Left ventricle myocardium inferior (tissue), 1 donor: ENCODE results near the gene MTUS2. TPM values are rescaled to one million over a fixed set of nuclear protein-coding genes. Genes with fewer than 3 reads are reported as not detected.

Experiments
- DNase-seq: peaks from one replicate; pipeline ENCODE4 v3.0.0-alpha.2; 2020
- H3K27ac ChIP-seq: fragments of 200-600 bp; replicated peaks from 2 replicates; pipeline ENCODE4 v1.8.0; 2021
- H3K27me3 ChIP-seq: fragments of 200-600 bp; 2 replicates; pipeline ENCODE4 v1.8.0; 2021; ENCODE audit warnings: low read depth
- H3K36me3 ChIP-seq: fragments of 200-600 bp; 2 replicates; pipeline ENCODE4 v1.8.0; 2021
- H3K4me1 ChIP-seq: fragments of 200-600 bp; 2 replicates; pipeline ENCODE4 v1.8.0; 2021
- H3K4me3 ChIP-seq: fragments of 200-600 bp; 2 replicates; pipeline ENCODE4 v1.8.0; 2021; ENCODE audit warnings: mild to moderate bottlenecking, moderate library complexity
- H3K9me3 ChIP-seq: fragments of 200-600 bp; replicated peaks from 2 replicates; pipeline ENCODE4 v1.8.0; 2021
- CTCF ChIP-seq: fragments of 200-600 bp; IDR thresholded peaks from 2 replicates; pipeline ENCODE4 v1.8.0; 2021; ENCODE audit warnings: antibody characterized with exemption, mild to moderate bottlenecking, borderline replicate concordance
- intact Hi-C: fragments of 100-400 bp; cut with micrococcal nuclease; formaldehyde crosslinking; loops from one replicate; pipeline ENCODE4 v1.11.0; 2022
- total RNA-seq: library from RNA; stranded (reverse); fragmentation: NEBNext Ultra II Directional; extraction: Animal tissue kit (Norgen Biotek cat#: 25700); gene quantifications from one replicate; pipeline ENCODE4 v1.2.1, GENCODE V29; 2021
- donor health status: DM: no; HTN: yes; CAD: no; lungs with severe emphysema.

MTUS2 gene
- total RNA-seq, 1 donor from 2014 or later, result 101 TPM

GRCh38 chr13:29483211-29483610 lies 663.1 kb downstream of the MTUS2 start:
- DNase-seq, result peak; percentile 72
- Histone ChIP-seq H3K4me3 (no peak overlapping the region), H3K27me3 (no peaks in the 10 kb centered on the region), H3K4me1 (peaks cover 35% of the 10 kb centered on the region), H3K9me3 (no peaks in the 10 kb centered on the region), H3K27ac (peak overlapping the region; percentile 16), H3K36me3 (peaks cover 15% of the 10 kb centered on the region)
- intact Hi-C loops, result no loop called here
- TF ChIP-seq CTCF, result no peak

DNA sequence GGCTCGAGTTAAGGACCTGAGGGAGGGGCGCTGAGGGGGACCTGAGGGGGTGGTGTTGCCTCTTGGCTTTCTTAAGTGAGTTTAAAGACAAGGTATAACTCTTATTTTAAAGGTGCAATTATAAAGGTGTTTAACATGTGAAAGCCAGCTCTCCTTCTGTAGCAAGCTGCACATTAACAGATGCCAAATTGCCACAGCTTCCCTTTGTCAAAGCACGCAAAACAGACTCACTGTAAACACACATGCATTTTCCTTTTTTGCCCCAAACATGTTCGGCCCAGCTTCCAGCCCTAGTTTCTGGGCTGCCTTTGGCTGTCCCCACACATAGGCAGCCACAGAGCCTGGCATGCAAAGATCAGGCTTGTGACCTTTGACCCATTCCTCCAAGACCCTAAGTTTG lies 663.5 kb downstream of the MTUS2 start:
- peaks cover 19% of the 10 kb centered on the region for H3K36me3 ChIP-seq
- H3K9me3 ChIP-seq, result no peaks in the 10 kb centered on the region
- H3K4me3 ChIP-seq, result no peak overlapping the region
- peaks cover 35% of the 10 kb centered on the region for H3K4me1 ChIP-seq
- intact Hi-C loops, result no loop called here
- H3K27me3 ChIP-seq, result no peaks in the 10 kb centered on the region
- H3K27ac ChIP-seq, result no peak overlapping the region
- DNase-seq, result no peak
- no peak for TF ChIP-seq CTCF

DNA sequence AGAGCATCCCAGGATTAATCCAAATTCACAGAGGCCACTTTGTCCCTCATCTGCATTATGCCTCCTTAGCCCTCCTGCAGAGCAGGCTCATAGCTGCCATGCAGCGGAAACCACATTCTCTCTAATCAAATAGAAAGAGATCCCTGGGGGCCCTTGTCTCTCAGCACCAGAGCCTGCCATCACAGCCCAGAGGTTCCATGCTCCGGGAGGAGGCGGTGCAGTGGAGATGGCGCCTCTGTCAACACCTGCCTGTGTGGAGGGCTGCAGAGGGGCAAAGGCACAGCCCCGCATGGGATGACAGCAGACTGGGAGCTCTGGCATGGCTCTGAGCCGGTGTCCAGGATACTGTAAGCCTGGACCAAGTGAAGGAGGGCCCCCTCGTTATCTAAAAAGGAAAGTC lies 664.1 kb downstream of the MTUS2 start:
- H3K27ac ChIP-seq, result no peak overlapping the region
- no peaks in the 10 kb centered on the region for H3K9me3 ChIP-seq
- DNase-seq, result no peak
- no peak overlapping the region for H3K4me3 ChIP-seq
- intact Hi-C loops, result no loop called here
- no peaks in the 10 kb centered on the region for H3K27me3 ChIP-seq
- TF ChIP-seq CTCF, result no peak
- H3K4me1 ChIP-seq, result peaks cover 34% of the 10 kb centered on the region
- peaks cover 19% of the 10 kb centered on the region for H3K36me3 ChIP-seq

DNA sequence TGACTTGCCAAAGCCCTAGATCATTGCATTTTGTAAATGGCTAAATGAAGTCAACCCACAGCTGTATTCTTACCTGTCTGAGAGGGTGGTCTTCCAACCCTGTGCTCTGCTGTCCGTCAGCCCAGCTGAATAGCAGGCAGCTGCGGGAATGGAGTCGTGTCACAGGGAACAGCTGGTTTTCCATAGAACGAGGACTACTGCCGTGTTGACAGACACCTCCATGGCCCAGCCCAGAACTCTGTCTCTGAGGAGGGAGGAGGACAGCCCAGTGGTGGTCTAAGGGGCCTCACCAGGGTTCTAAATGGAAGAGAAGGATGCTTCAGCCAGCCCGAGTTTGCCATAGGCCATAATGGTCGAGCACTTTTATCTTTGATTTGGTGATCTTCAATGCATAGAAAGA lies 664.7 kb downstream of the MTUS2 start:
- Histone ChIP-seq H3K27ac (no peak overlapping the region), H3K9me3 (no peaks in the 10 kb centered on the region), H3K27me3 (no peaks in the 10 kb centered on the region), H3K36me3 (peaks cover 19% of the 10 kb centered on the region), H3K4me1 (peaks cover 28% of the 10 kb centered on the region), H3K4me3 (no peak overlapping the region)
- no peak for TF ChIP-seq CTCF
- DNase-seq, result no peak
- intact Hi-C loops, result no loop called here

- Histone ChIP-seq H3K27ac (no peak overlapping the region), H3K27me3 (no peaks in the 10 kb centered on the region), H3K9me3 (no peaks in the 10 kb centered on the region), H3K36me3 (peaks cover 19% of the 10 kb centered on the region), H3K4me1 (peaks cover 13% of the 10 kb centered on the region), H3K4me3 (no peak overlapping the region)
- intact Hi-C loops, result no loop called here
- DNase-seq, result no peak
- no peak for TF ChIP-seq CTCF
These were observed 666.4 kb downstream of the MTUS2 start for GRCh38 chr13:29486551-29486950.
